ENCODE results near the gene AP3M1.

Gene AP3M1

DNA sequence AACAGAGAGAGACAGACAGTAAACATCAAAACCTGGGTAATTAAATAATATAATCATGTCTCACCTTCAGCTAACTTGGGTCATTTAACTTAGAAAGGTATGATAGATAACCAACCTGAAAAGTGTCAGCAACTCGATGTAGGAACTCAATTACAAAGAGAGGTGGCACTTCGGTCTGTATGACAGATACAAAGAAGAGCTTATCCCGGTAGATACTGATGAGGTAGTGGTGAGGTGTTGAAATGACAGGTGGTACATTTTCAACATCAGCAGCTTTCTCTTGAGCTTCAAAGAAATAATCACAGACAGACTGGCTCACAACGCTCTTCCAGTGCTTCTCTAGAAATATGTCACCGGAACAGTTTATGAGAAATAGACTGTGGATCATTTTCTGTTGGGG, 12.6 kb downstream of the AP3M1 start:
- no peak overlapping the region for H3K9ac ChIP-seq (ENCODE audit: low read length)
- peaks cover 49% of the 10 kb centered on the region for H3K36me3 ChIP-seq (ENCODE audit: control insufficient read depth, insufficient read depth, low read length)
- no peaks in the 10 kb centered on the region for H3K4me1 ChIP-seq (ENCODE audit: control insufficient read depth, insufficient read depth, low read length)
- H3K9me3 ChIP-seq (ENCODE audit: control insufficient read depth, insufficient read depth, low read depth, low read length), result no peaks in the 10 kb centered on the region
- H3K4me3 ChIP-seq (ENCODE audit: low read depth, low read length), result no peak overlapping the region
- H3K27me3 ChIP-seq (ENCODE audit: control insufficient read depth, insufficient read depth, low read length), result no peaks in the 10 kb centered on the region
- no peak overlapping the region for H3K27ac ChIP-seq (ENCODE audit: low read depth, low read length)

DNA sequence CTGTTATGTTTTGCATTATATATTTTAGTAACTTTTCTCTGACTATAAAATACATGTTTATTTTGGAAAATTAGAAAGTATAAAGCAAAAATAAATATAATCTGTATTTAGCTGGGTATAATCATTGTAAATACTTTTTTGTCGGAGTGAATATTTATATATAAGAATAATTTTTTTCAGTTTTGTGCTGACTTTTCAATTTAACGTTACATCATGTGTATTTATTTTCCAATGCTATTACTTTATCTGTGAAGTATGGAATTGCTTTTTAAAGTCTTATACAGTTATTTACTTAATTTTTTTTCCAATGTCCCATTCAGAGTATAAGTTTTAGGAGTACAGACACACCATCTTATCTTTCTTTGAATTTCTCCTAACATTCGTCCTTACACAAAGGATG, 15.2 kb downstream of the AP3M1 start:
- no peak overlapping the region for H3K4me3 ChIP-seq (ENCODE audit: low read depth, low read length)
- H3K4me1 ChIP-seq (ENCODE audit: control insufficient read depth, insufficient read depth, low read length), result no peaks in the 10 kb centered on the region
- H3K9ac ChIP-seq (ENCODE audit: low read length), result no peak overlapping the region
- no peaks in the 10 kb centered on the region for H3K9me3 ChIP-seq (ENCODE audit: control insufficient read depth, insufficient read depth, low read depth, low read length)
- no peaks in the 10 kb centered on the region for H3K27me3 ChIP-seq (ENCODE audit: control insufficient read depth, insufficient read depth, low read length)
- H3K36me3 ChIP-seq (ENCODE audit: control insufficient read depth, insufficient read depth, low read length), result peaks cover 62% of the 10 kb centered on the region
- H3K27ac ChIP-seq (ENCODE audit: low read depth, low read length), result no peak overlapping the region

DNA sequence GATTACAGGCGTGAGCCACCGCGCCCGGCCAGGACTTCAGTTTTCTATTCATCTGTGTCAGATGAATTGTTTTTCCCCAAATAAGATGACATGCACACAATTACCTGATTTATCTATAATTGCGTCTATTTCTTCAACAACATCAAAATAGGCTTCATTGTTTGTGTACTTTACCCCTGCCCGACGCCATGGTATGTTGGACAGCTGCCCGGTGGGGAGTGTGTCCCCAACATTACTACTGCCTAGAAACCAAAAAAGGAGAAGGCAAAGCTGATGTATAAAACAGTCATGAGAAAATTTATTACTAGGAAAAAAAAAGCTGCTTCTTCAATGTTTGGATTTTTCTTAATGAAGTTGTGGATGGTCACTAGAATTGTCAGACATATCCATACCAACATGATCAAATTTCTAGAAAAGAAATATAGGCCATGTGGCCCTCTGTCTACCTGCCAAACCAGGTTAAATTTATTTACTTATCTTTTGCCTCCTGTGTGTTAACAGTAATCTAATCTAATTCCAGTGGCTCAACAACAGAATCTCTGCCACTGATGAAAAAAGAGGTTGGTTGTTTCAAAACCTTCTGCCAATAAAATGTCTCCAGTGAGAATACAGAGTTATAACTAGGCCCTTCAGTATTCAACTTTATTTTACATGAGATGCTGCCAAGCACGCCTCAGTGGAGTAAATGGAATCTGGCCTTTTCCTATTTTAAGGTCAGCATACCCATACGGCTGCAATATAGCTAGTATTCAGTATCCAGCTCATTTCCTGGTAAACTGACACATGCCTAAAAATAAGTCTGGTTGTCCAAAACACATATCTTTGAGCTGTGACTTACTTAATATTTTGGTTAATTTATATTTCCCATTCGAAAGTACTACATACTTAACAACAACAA, 16.5 kb downstream of the AP3M1 start:
- Histone ChIP-seq H3K9ac (ENCODE audit: low read length) (no peak overlapping the region), H3K36me3 (ENCODE audit: control insufficient read depth, insufficient read depth, low read length) (peaks cover 73% of the 10 kb centered on the region), H3K4me1 (ENCODE audit: control insufficient read depth, insufficient read depth, low read length) (no peaks in the 10 kb centered on the region), H3K9me3 (ENCODE audit: control insufficient read depth, insufficient read depth, low read depth, low read length) (no peaks in the 10 kb centered on the region), H3K4me3 (ENCODE audit: low read depth, low read length) (no peak overlapping the region), H3K27me3 (ENCODE audit: control insufficient read depth, insufficient read depth, low read length) (no peaks in the 10 kb centered on the region), H3K27ac (ENCODE audit: low read depth, low read length) (no peak overlapping the region)

DNA sequence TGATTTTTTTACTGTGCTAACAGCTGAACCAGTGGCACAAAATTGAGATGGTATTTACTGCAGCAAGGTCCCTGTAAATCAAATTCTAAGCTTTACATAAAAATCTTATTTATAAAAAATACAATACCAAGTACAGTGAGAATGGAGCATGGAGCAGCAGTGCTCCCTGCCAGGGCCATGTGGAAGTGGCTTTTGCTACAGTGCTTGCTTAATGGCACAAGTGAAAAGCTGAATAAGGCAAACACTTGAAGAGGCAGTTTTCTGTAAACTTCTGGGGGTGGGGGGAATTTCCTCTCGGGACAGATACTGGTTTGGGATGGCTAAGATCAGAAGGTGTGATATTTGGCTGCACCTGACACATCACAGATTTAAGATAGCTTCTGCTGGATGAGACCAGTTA, 27.5 kb downstream of the AP3M1 start:
- no peak overlapping the region for H3K4me3 ChIP-seq (ENCODE audit: low read depth, low read length)
- H3K9me3 ChIP-seq (ENCODE audit: control insufficient read depth, insufficient read depth, low read depth, low read length), result no peaks in the 10 kb centered on the region
- H3K36me3 ChIP-seq (ENCODE audit: control insufficient read depth, insufficient read depth, low read length), result peaks cover 86% of the 10 kb centered on the region
- no peak overlapping the region for H3K9ac ChIP-seq (ENCODE audit: low read length)
- H3K4me1 ChIP-seq (ENCODE audit: control insufficient read depth, insufficient read depth, low read length), result no peaks in the 10 kb centered on the region
- H3K27ac ChIP-seq (ENCODE audit: low read depth, low read length), result no peak overlapping the region
- H3K27me3 ChIP-seq (ENCODE audit: control insufficient read depth, insufficient read depth, low read length), result no peaks in the 10 kb centered on the region

- no peak overlapping the region for H3K9ac ChIP-seq (ENCODE audit: low read length)
- no peaks in the 10 kb centered on the region for H3K27me3 ChIP-seq (ENCODE audit: control insufficient read depth, insufficient read depth, low read length)
- H3K9me3 ChIP-seq (ENCODE audit: control insufficient read depth, insufficient read depth, low read depth, low read length), result no peaks in the 10 kb centered on the region
- no peaks in the 10 kb centered on the region for H3K4me1 ChIP-seq (ENCODE audit: control insufficient read depth, insufficient read depth, low read length)
- H3K4me3 ChIP-seq (ENCODE audit: low read depth, low read length), result no peak overlapping the region
- H3K27ac ChIP-seq (ENCODE audit: low read depth, low read length), result no peak overlapping the region
- peaks cover 94% of the 10 kb centered on the region for H3K36me3 ChIP-seq (ENCODE audit: control insufficient read depth, insufficient read depth, low read length)
Measured at GRCh38 chr10:74122060-74122459, 28.6 kb downstream of the AP3M1 start.

DNA sequence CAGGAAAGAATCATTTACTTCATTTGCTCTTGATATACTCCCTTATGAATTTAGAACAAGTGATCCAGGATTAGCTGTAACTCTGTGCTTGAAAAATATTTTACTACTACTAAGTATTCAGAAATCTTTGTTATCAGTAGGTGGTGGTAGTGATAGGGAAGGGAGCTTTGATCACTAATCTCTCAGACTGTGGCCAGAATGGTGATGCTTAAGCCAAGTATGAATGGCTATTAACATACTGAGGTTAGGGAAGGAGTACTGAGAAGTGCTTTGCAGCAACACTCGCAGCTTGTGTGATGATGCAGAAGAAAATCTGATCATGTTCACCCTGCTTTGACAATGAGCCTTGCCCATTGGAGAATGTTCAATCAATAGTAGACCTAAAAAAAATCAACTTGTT, 29.3 kb downstream of the AP3M1 start:
- no peaks in the 10 kb centered on the region for H3K9me3 ChIP-seq (ENCODE audit: control insufficient read depth, insufficient read depth, low read depth, low read length)

DNA sequence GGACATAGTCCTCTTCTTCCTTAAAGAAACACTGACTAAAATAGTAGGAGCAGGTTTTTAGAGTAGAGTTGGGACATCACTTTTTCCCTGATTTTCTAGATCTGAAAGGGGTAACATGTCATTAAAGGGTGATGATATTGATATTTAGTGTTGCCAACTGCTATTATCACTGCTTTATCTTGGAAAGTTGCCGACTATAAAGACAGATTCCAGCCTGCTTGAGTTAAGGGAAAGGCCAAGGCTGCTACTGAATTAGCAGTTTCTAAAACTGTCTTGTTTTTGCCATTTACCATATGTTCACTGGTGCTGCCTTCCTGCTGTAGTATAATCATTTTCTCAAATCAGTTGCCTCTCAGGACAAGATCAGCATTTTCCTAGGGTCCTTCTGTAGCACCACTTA, 29.7 kb downstream of the AP3M1 start:
- H3K27ac ChIP-seq (ENCODE audit: low read depth, low read length), result no peak overlapping the region
- peaks cover 97% of the 10 kb centered on the region for H3K36me3 ChIP-seq (ENCODE audit: control insufficient read depth, insufficient read depth, low read length)
- no peaks in the 10 kb centered on the region for H3K4me1 ChIP-seq (ENCODE audit: control insufficient read depth, insufficient read depth, low read length)

More for the DNA sequence above, 29.3 kb downstream of the AP3M1 start:
- no peak overlapping the region for H3K27ac ChIP-seq (ENCODE audit: low read depth, low read length)
- H3K36me3 ChIP-seq (ENCODE audit: control insufficient read depth, insufficient read depth, low read length), result peaks cover 97% of the 10 kb centered on the region
- no peak overlapping the region for H3K9ac ChIP-seq (ENCODE audit: low read length)
- H3K4me3 ChIP-seq (ENCODE audit: low read depth, low read length), result no peak overlapping the region
- no peaks in the 10 kb centered on the region for H3K27me3 ChIP-seq (ENCODE audit: control insufficient read depth, insufficient read depth, low read length)
- H3K4me1 ChIP-seq (ENCODE audit: control insufficient read depth, insufficient read depth, low read length), result no peaks in the 10 kb centered on the region

GRCh38 chr10:74118804-74119203, 31.8 kb downstream of the AP3M1 start:
- no peaks in the 10 kb centered on the region for H3K4me1 ChIP-seq (ENCODE audit: control insufficient read depth, insufficient read depth, low read length)
- peaks cover 97% of the 10 kb centered on the region for H3K36me3 ChIP-seq (ENCODE audit: control insufficient read depth, insufficient read depth, low read length)
- no peak overlapping the region for H3K27ac ChIP-seq (ENCODE audit: low read depth, low read length)
- no peak overlapping the region for H3K9ac ChIP-seq (ENCODE audit: low read length)
- H3K27me3 ChIP-seq (ENCODE audit: control insufficient read depth, insufficient read depth, low read length), result no peaks in the 10 kb centered on the region
- H3K9me3 ChIP-seq (ENCODE audit: control insufficient read depth, insufficient read depth, low read depth, low read length), result no peaks in the 10 kb centered on the region
- H3K4me3 ChIP-seq (ENCODE audit: low read depth, low read length), result no peak overlapping the region

More for the DNA sequence above, 29.7 kb downstream of the AP3M1 start:
- H3K9ac ChIP-seq (ENCODE audit: low read length), result no peak overlapping the region
- no peaks in the 10 kb centered on the region for H3K9me3 ChIP-seq (ENCODE audit: control insufficient read depth, insufficient read depth, low read depth, low read length)
- H3K27me3 ChIP-seq (ENCODE audit: control insufficient read depth, insufficient read depth, low read length), result no peaks in the 10 kb centered on the region
- no peak overlapping the region for H3K4me3 ChIP-seq (ENCODE audit: low read depth, low read length)

DNA sequence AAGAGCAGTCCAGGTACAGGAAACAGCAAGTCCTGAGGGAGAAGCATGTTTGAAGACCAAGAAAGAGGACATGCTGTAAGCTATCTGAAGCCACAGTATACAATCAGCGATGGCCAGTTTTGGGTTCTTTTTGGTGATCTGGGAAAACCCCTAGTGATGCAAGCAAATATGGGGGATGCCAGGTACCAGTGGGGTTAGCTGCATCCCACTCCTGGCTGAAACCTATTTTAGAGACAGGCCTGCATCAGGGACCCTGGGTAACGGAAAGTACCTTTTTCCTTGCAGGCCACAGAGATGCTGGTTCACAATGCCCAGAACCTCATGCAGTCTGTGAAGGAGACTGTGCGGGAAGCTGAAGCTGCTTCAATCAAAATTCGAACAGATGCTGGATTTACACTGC, 32.9 kb downstream of the AP3M1 start:
- Histone ChIP-seq H3K27ac (ENCODE audit: low read depth, low read length) (no peak overlapping the region), H3K9ac (ENCODE audit: low read length) (no peak overlapping the region), H3K9me3 (ENCODE audit: control insufficient read depth, insufficient read depth, low read depth, low read length) (no peaks in the 10 kb centered on the region), H3K27me3 (ENCODE audit: control insufficient read depth, insufficient read depth, low read length) (no peaks in the 10 kb centered on the region), H3K36me3 (ENCODE audit: control insufficient read depth, insufficient read depth, low read length) (peaks cover 97% of the 10 kb centered on the region), H3K4me1 (ENCODE audit: control insufficient read depth, insufficient read depth, low read length) (no peaks in the 10 kb centered on the region), H3K4me3 (ENCODE audit: low read depth, low read length) (no peak overlapping the region)

- no peak overlapping the region for H3K4me3 ChIP-seq (ENCODE audit: low read depth, low read length)
- H3K27ac ChIP-seq (ENCODE audit: low read depth, low read length), result no peak overlapping the region
- H3K9me3 ChIP-seq (ENCODE audit: control insufficient read depth, insufficient read depth, low read depth, low read length), result no peaks in the 10 kb centered on the region
- peaks cover 98% of the 10 kb centered on the region for H3K36me3 ChIP-seq (ENCODE audit: control insufficient read depth, insufficient read depth, low read length)
- no peaks in the 10 kb centered on the region for H3K4me1 ChIP-seq (ENCODE audit: control insufficient read depth, insufficient read depth, low read length)
- H3K9ac ChIP-seq (ENCODE audit: low read length), result no peak overlapping the region
- no peaks in the 10 kb centered on the region for H3K27me3 ChIP-seq (ENCODE audit: control insufficient read depth, insufficient read depth, low read length)
Measured at GRCh38 chr10:74114041-74114448, 36.6 kb downstream of the AP3M1 start.

- Histone ChIP-seq H3K9ac (ENCODE audit: low read length) (no peak overlapping the region), H3K4me3 (ENCODE audit: low read depth, low read length) (no peak overlapping the region), H3K27me3 (ENCODE audit: control insufficient read depth, insufficient read depth, low read length) (no peaks in the 10 kb centered on the region), H3K9me3 (ENCODE audit: control insufficient read depth, insufficient read depth, low read depth, low read length) (no peaks in the 10 kb centered on the region), H3K36me3 (ENCODE audit: control insufficient read depth, insufficient read depth, low read length) (peaks cover 98% of the 10 kb centered on the region), H3K4me1 (ENCODE audit: control insufficient read depth, insufficient read depth, low read length) (no peaks in the 10 kb centered on the region), H3K27ac (ENCODE audit: low read depth, low read length) (no peak overlapping the region)
Measured at GRCh38 chr10:74113546-74113945, 37.1 kb downstream of the AP3M1 start.
